Loucy (cell line): ENCODE results near the gene GDPGP1.
"Not testable (repeated sequence)": the region's sequence is repeated elsewhere in the genome, so short reads cannot be mapped to it uniquely, and the experiment has no call there.

Experiments used
- H2AFZ ChIP-seq: fragments of 200-600 bp; sonication (generic); 2 replicates; pipeline ENCODE4 v1.6.0; 2016; ENCODE audit warnings: antibody characterized with exemption, mild to moderate bottlenecking, low read length, moderate library complexity
- H3F3A ChIP-seq: fragments of 200-600 bp; 2 replicates; pipeline ENCODE4 v1.6.0; 2016; ENCODE audit warnings: antibody characterized with exemption, low read depth, mild to moderate bottlenecking
- H3K27me3 ChIP-seq: fragments of 200-600 bp; sonication (generic); 2 replicates; pipeline ENCODE4 v1.6.1; 2014; ENCODE audit warnings: low read length, mild to moderate bottlenecking; ENCODE audit not compliant: insufficient read depth, poor library complexity, severe bottlenecking
- H3K36me3 ChIP-seq: fragments of 200-600 bp; sonication (generic); 2 replicates; pipeline ENCODE4 v1.6.1; 2016; ENCODE audit warnings: low read length; ENCODE audit not compliant: insufficient read depth
- H3K4me1 ChIP-seq: fragments of 200-600 bp; sonication (generic); 2 replicates; pipeline ENCODE4 v1.5.1; 2014; ENCODE audit warnings: low read length, mild to moderate bottlenecking; ENCODE audit not compliant: insufficient read depth, poor library complexity, severe bottlenecking
- H3K4me2 ChIP-seq: fragments of 200-600 bp; sonication (generic); 2 replicates; pipeline ENCODE4 v1.6.0; 2014; ENCODE audit warnings: antibody characterized with exemption, low read length, low read depth, mild to moderate bottlenecking; ENCODE audit not compliant: poor library complexity, severe bottlenecking
- H3K4me3 ChIP-seq: fragments of 200-600 bp; sonication (generic); 2 replicates; pipeline ENCODE4 v1.5.1; 2014; ENCODE audit warnings: low read length, mild to moderate bottlenecking, mixed read lengths; ENCODE audit not compliant: poor library complexity, severe bottlenecking
- H3K79me2 ChIP-seq: fragments of 200-600 bp; sonication (generic); 2 replicates; pipeline ENCODE4 v1.6.1; 2014; ENCODE audit warnings: low read length; ENCODE audit not compliant: insufficient read depth
- H3K9ac ChIP-seq: fragments of 200-600 bp; sonication (generic); 2 replicates; pipeline ENCODE4 v1.6.0; 2014; ENCODE audit warnings: mild to moderate bottlenecking, low read depth, low read length, moderate library complexity; ENCODE audit not compliant: poor library complexity, severe bottlenecking
- H3K9me2 ChIP-seq: fragments of 200-600 bp; sonication (generic); replicated peaks from 2 replicates; pipeline ENCODE4 v1.6.1; 2016; ENCODE audit warnings: low read depth, low read length, mixed read lengths
- H3K9me3 ChIP-seq: fragments of 200-600 bp; sonication (generic); 2 replicates; pipeline ENCODE4 v1.6.1; 2014; ENCODE audit warnings: mild to moderate bottlenecking, antibody characterized with exemption, low read length, low read depth; ENCODE audit not compliant: insufficient read depth
- H4K20me1 ChIP-seq: fragments of 200-600 bp; sonication (generic); 2 replicates; pipeline ENCODE4 v1.6.0; 2014; ENCODE audit warnings: antibody characterized with exemption, low read length, mild to moderate bottlenecking; ENCODE audit not compliant: insufficient read depth, poor library complexity, severe bottlenecking
- EZH2phosphoT487 ChIP-seq: fragments of 200-600 bp; IDR thresholded peaks from 2 replicates; pipeline ENCODE4 v1.6.1; 2018; ENCODE audit warnings: antibody characterized with exemption, mild to moderate bottlenecking, moderate library complexity, borderline replicate concordance
- TF ChIP-seq, protein P1 (sequence below): fragments of 200-600 bp; sonication (generic); conservative IDR thresholded peaks from 2 replicates; pipeline ENCODE4 v1.5.1; 2014; ENCODE audit warnings: mild to moderate bottlenecking, antibody characterized with exemption, low read length

Gene GDPGP1

DNA sequence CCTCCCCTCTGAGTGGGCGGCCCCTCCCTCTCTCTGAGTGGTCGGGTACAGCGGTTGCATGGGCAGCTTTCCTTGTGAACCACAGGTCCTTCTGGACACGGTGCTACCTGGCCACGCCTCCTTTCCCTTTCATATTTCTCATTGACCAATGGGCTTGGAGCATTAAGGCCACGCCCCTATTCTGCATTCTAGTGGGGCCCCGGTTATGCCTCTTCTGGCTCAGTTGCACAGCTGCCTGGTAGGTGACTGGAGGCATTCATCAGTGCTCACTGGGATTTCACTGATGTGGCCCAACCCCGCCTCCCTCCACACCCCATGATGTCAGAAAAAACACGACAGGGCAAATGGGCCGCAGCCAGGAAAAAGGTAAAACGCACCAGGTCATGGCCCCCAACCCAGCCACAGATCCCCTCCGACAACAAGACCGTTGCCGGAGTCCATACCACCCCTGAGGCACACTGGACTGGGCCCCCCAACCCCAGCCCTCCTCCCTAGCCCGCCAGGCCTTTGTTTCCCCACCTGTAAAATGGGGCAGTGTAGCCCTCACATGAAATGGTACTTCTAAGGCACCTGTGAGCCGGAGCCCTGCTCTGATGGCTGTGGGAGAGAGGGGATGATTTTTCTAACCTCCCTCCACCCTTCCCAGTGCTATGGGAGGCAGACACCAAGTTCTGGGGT is 57.8 kb downstream of the GDPGP1 start:
- Histone ChIP-seq H3K9me2 (no peaks in the 10 kb centered on the region), H2AFZ (peak overlapping the region; percentile 28; the same call in 1 of the 2 replicates), H3K36me3 (no peaks in the 10 kb centered on the region), H3K27me3 (no peaks in the 10 kb centered on the region), H3F3A (no peaks in the 10 kb centered on the region), H3K9ac (no peak overlapping the region), H4K20me1 (no peaks in the 10 kb centered on the region), H3K4me2 (no peak overlapping the region), H3K4me3 (no peak overlapping the region), H3K4me1 (peaks cover 8% of the 10 kb centered on the region), H3K79me2 (no peaks in the 10 kb centered on the region), H3K9me3 (no peaks in the 10 kb centered on the region)
- TF ChIP-seq, protein P1, sequence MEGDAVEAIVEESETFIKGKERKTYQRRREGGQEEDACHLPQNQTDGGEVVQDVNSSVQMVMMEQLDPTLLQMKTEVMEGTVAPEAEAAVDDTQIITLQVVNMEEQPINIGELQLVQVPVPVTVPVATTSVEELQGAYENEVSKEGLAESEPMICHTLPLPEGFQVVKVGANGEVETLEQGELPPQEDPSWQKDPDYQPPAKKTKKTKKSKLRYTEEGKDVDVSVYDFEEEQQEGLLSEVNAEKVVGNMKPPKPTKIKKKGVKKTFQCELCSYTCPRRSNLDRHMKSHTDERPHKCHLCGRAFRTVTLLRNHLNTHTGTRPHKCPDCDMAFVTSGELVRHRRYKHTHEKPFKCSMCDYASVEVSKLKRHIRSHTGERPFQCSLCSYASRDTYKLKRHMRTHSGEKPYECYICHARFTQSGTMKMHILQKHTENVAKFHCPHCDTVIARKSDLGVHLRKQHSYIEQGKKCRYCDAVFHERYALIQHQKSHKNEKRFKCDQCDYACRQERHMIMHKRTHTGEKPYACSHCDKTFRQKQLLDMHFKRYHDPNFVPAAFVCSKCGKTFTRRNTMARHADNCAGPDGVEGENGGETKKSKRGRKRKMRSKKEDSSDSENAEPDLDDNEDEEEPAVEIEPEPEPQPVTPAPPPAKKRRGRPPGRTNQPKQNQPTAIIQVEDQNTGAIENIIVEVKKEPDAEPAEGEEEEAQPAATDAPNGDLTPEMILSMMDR = no peak
- no peak for TF ChIP-seq EZH2phosphoT487

DNA sequence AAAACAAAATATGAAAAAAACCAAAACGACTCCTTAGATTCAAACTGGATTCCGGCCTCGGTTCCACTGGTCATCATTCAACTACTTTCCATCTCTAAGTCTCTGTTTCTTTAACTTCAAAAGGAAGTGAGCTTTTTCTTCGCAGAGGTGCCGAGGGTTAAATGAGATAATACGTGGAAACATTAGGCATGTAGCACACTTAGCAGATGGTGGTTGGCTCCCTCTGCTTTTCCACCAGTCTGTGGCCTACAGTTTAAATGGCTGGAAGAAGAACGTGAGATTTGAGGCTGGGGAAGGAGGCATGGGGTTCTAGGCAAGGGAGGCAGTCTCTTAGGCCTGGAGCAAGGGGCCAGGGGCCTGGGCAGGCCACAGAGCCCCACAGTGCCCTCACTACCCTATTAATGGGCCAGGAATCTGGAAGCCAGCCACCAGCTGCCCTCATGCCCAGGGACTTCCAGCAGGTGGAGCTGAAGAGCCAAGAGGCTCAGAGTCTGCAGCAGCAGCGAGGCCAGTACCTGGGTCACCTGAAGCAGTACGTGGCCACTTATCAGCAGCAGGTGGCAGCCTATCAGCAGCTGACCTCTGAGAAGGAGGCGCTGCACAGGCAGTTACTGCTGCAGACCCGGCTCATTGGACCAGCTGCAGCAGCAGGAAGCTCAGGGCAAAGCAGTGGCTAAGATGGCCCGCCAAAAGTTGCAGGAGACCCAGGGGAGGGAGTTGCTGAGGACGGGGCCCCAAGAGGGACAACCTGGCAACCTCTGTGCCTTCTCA is 59.2 kb downstream of the GDPGP1 start:
- H3K36me3 ChIP-seq, H4K20me1 ChIP-seq, H3F3A ChIP-seq, H3K9me3 ChIP-seq, H3K79me2 ChIP-seq, H3K4me1 ChIP-seq, H3K4me3 ChIP-seq, H3K9ac ChIP-seq, H3K27me3 ChIP-seq, H3K4me2 ChIP-seq, H3K9me2 ChIP-seq: not testable (repeated sequence)
- peak overlapping the region; percentile 89 for H2AFZ ChIP-seq
- TF ChIP-seq, protein P1 = peak; percentile 73

DNA sequence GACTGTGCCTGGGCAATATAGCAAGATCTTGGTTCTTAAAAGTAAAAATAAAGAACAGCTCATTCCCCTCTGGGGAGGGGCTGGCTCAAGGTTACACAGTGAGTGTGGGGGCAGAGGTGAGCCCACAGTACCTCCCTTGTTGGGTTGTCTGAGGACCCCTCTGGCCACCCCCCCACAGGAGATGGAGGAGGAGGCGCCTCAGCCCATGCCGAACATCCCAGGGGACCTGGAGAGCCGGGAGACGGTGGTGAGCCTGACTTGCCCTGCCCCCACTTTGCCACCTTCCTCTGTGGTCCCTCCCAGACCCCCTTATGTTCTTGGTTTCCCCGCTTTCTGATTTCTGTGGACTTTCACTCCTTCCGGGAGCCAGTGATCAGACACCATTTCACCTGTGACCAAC is 60.1 kb downstream of the GDPGP1 start:
- no peaks in the 10 kb centered on the region for H3K79me2 ChIP-seq
- H4K20me1 ChIP-seq = no peaks in the 10 kb centered on the region
- TF ChIP-seq, protein P1 = no peak
- no peak for TF ChIP-seq EZH2phosphoT487
- no peak overlapping the region for H3K4me3 ChIP-seq
- H3K4me2 ChIP-seq = no peak overlapping the region
- H3F3A ChIP-seq = no peaks in the 10 kb centered on the region
- no peak overlapping the region for H2AFZ ChIP-seq
- peaks cover 8% of the 10 kb centered on the region for H3K4me1 ChIP-seq
- H3K27me3 ChIP-seq = no peaks in the 10 kb centered on the region
- H3K9me3 ChIP-seq = no peaks in the 10 kb centered on the region
- H3K9ac ChIP-seq = no peak overlapping the region
- H3K36me3 ChIP-seq = no peaks in the 10 kb centered on the region
- no peaks in the 10 kb centered on the region for H3K9me2 ChIP-seq
